Stomach (tissue), 9 donors: ENCODE data around the gene RUFY1. TPM values are rescaled to one million over a fixed set of nuclear protein-coding genes. Genes with fewer than 3 reads are reported as not detected.
"Not testable (repeated sequence)": the region's sequence is repeated elsewhere in the genome, so short reads cannot be mapped to it uniquely, and the experiment has no call there.

Experiments
- DNase-seq, 2 donors: peaks; one replicate each; pipeline versions ENCODE4 v3.0.0 to v3.0.0-alpha.2; 2013 to 2019
- H3K27ac ChIP-seq, 5 donors: fragments of 200-600 bp in 4 of 5; sonication (generic) in 4 of 5; one replicate each; pipeline ENCODE4 v1.5.1; 2013 to 2019; ENCODE audit warnings: mild to moderate bottlenecking in 1 of 5, moderate library complexity in 1 of 5
- H3K27me3 ChIP-seq, 3 donors: fragments of 200-600 bp; sonication (generic); one replicate each; pipeline ENCODE4 v1.5.1; 2017 to 2019; ENCODE audit warnings: mixed run types in 1 of 3
- H3K36me3 ChIP-seq, 4 donors: fragments of 200-600 bp; sonication (generic); 1 replicate in 3 of 4; 2 replicates in 1 of 4; pipeline ENCODE4 v1.5.1; 2016 to 2019
- H3K4me1 ChIP-seq, 4 donors: fragments of 200-600 bp; sonication (generic); one replicate each; pipeline ENCODE4 v1.5.1; 2016 to 2019
- H3K4me3 ChIP-seq, 4 donors: fragments of 200-600 bp; sonication (generic) in 3 of 4; one replicate each; pipeline ENCODE4 v1.5.1; 2016 to 2019; ENCODE audit warnings: mild to moderate bottlenecking in 1 of 4
- H3K9me3 ChIP-seq, 4 donors: fragments of 200-600 bp; sonication (generic); one replicate each; pipeline ENCODE4 v1.5.1; 2016 to 2019
- EP300 ChIP-seq: sonication (generic); formaldehyde crosslinking; IDR thresholded peaks from one replicate; pipeline ENCODE4 v1.6.1; 2017; ENCODE audit warnings: antibody characterized with exemption
- POLR2A ChIP-seq, 4 donors: fragments of 450-650 bp; IDR thresholded peaks; one replicate each; pipeline ENCODE4 v1.6.1; 2016; ENCODE audit warnings: antibody characterized with exemption in 4 of 4, control low read depth in 2 of 4, mild to moderate bottlenecking in 1 of 4, moderate library complexity in 1 of 4
- POLR2AphosphoS5 ChIP-seq, 3 donors: sonication (generic); formaldehyde crosslinking; IDR thresholded peaks; one replicate each; pipeline ENCODE4 v1.6.1; 2016; ENCODE audit warnings: antibody characterized with exemption in 3 of 3
- WGBS, 5 donors: extraction: QIAGEN DNeasy Blood & Tissue Kit in 3 of 5; methylation state at CpG; one replicate each; pipeline versions ENCODE4 v1.1.5 to v1.1.7; 2013 to 2018; 5-methylcytosine and 5-hydroxymethylcytosine counted together
- intact Hi-C: fragments of 100-400 bp; cut with DNase I; formaldehyde crosslinking; loops from one replicate; pipeline ENCODE4 v1.15.1; 2023; ENCODE audit warnings: low total_unique reads
- polyA plus RNA-seq, 3 donors: library from polyadenylated mRNA; stranded (reverse); fragments of 200-250 nt; gene quantifications; one replicate each; pipeline ENCODE4 v1.2.3, GENCODE V29; 2013
- total RNA-seq, 5 donors: library from RNA; depleted of rRNA; stranded (reverse); fragments of >200 nt; gene quantifications; one replicate each; pipeline versions ENCODE4 v1.1.0 to v1.2.3, GENCODE V29; 2014 to 2016
- TF ChIP-seq, protein P1 (sequence below), 7 experiments: fragments of 450-650 bp in 4 of 7; fragments of 200-600 bp in 3 of 7; sonication (generic) in 3 of 7; IDR thresholded peaks; one replicate each; pipeline ENCODE4 v1.5.1; 2016 to 2019; ENCODE audit warnings: antibody characterized with exemption in 7 of 7, control low read depth in 2 of 7, mild to moderate bottlenecking in 1 of 7
- donor health status: healthy with polysubstance abuse.
- donor health status: Bipolar disorder and iron deficiency.
- donor health status: healthy.

Gene RUFY1
- total and polyA plus RNA-seq, 8 donors, result 26.0 to 128 (median 41.8) TPM

DNA sequence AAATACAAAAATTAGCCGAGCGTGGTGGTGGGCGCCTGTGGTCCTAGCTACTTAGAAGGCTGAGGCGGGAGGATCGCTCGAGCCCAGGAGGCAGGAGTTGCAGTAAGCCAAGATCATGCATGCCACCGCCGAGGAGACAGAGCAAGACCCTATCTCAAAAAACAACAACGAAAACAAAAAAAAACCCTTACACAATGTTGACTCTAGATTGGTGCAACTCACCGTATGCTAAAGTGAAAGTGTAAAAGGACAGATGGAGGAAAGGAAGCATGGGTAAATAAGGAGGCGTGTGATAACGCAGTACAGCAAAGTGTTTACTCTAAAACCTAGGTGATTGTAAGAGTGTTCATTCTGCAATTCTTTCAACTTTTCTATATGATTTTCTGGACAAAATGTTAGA lies 15.9 kb upstream of the RUFY1 start:
- no peaks in the 10 kb centered on the region for H3K9me3 ChIP-seq
- H3K27me3 ChIP-seq, result peaks cover 0 to 12% (median 10%) of the 10 kb centered on the region in 3 donors
- peak overlapping the region in 2 of 4 donors; percentile 5 to 22 for H3K4me3 ChIP-seq
- intact Hi-C loops, result no loop called here
- H3K4me1 ChIP-seq, result peaks cover 0 to 19% (median 11%) of the 10 kb centered on the region in 4 donors
- TF ChIP-seq POLR2AphosphoS5 (IDR thresholded peaks at IDR 0.05) (peak in 2 of 3 donors; percentile 13 to 60), POLR2A (IDR thresholded peaks at IDR 0.05) (no peak)
- H3K27ac ChIP-seq, result no peak overlapping the region
- 36 to 67% (median 45%) methylated on average over 12 of the region's 12 CpGs for WGBS, 5 donors
- peak in 1 of 2 donors; percentile 44 for DNase-seq
- no peaks in the 10 kb centered on the region for H3K36me3 ChIP-seq

DNA sequence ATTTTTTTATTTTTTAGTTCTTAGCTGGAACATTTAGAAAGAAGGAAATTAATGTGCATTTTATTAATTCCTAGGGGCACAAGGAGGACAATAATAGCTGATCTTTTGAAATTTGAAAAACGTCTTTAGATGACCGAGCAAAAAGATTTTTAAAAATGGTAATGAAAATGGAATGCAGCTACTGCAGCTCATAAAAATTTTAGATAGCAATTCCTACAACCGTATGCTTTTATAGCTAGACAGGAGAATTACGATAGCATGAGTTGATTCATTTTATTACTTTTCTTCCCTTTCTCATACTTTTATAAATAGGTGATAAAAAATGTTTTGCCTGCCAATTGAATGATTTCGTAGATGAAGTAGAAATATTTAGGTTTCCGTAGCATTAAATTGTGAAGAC lies 13.7 kb upstream of the RUFY1 start:
- no peak for TF ChIP-seq EP300
- TF ChIP-seq, protein P1, sequence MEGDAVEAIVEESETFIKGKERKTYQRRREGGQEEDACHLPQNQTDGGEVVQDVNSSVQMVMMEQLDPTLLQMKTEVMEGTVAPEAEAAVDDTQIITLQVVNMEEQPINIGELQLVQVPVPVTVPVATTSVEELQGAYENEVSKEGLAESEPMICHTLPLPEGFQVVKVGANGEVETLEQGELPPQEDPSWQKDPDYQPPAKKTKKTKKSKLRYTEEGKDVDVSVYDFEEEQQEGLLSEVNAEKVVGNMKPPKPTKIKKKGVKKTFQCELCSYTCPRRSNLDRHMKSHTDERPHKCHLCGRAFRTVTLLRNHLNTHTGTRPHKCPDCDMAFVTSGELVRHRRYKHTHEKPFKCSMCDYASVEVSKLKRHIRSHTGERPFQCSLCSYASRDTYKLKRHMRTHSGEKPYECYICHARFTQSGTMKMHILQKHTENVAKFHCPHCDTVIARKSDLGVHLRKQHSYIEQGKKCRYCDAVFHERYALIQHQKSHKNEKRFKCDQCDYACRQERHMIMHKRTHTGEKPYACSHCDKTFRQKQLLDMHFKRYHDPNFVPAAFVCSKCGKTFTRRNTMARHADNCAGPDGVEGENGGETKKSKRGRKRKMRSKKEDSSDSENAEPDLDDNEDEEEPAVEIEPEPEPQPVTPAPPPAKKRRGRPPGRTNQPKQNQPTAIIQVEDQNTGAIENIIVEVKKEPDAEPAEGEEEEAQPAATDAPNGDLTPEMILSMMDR (IDR thresholded peaks at IDR 0.05), result no peak
- TF ChIP-seq POLR2AphosphoS5 (IDR thresholded peaks at IDR 0.05), result no peak
- no peak for TF ChIP-seq POLR2A (IDR thresholded peaks at IDR 0.05)
- no peak for DNase-seq
- Histone ChIP-seq H3K36me3 (no peaks in the 10 kb centered on the region), H3K9me3 (no peaks in the 10 kb centered on the region), H3K4me3 (no peak overlapping the region), H3K27me3 (no peaks in the 10 kb centered on the region), H3K4me1 (peaks cover 0 to 10% (median 4%) of the 10 kb centered on the region in 4 donors), H3K27ac (no peak overlapping the region)
- intact Hi-C loops, result no loop called here
- WGBS, 5 donors, result 74 to 83% (median 82%) methylated on average over 6 of the region's 6 CpGs

DNA sequence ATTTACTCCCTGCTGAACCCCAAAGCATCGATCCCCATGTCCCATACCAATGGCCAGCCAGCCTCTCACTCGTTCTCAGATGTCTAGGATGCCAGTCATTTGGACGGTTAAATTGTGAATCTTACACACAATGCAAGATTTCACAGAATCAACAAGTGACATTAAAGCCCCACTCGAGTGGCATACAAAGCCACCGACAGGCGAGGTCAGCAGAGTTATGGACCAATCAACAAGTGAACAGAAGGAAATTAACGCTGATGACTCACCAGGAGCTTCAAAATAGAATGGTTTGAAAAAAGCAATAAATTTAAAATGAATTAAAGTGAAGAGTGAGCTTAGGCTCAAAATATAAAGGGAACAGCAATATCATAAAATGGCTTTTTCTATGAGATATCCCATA lies 8.2 kb upstream of the RUFY1 start:
- intact Hi-C loops, result no loop called here
- H3K27ac ChIP-seq, result no peak overlapping the region

DNA sequence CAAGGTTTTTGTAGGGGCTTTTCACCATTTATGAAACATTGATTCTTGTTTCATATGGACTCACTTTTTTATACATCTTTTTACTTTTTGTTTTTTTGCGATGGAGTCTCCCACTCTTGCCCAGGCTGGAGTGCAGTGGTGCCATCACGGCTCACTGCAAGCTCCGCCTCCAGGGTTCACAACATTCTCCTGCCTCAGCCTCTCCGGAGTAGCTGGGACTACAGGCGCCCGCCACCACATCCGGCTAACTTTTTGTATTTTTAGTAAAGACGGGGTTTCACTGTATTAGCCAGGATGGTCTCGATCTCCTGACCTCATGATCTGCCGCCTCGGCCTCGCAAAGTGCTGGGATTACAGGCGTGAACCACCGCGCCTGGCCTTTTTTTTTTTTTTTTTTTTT lies 7.1 kb upstream of the RUFY1 start:
- intact Hi-C loops, DNase-seq, H3K27ac ChIP-seq, H3K27me3 ChIP-seq, H3K4me1 ChIP-seq, H3K9me3 ChIP-seq, H3K4me3 ChIP-seq, H3K36me3 ChIP-seq: not testable (repeated sequence)
- WGBS, 5 donors, result 89 to 94% (median 92%) methylated on average over 13 to 15 of the region's 15 CpGs

More for the DNA sequence above, 8.2 kb upstream of the RUFY1 start:
- Histone ChIP-seq H3K4me1 (no peaks in the 10 kb centered on the region), H3K27me3 (no peaks in the 10 kb centered on the region), H3K9me3 (no peaks in the 10 kb centered on the region), H3K36me3 (no peaks in the 10 kb centered on the region), H3K4me3 (no peak overlapping the region)
- WGBS, 5 donors, result 83 to 88% (median 85%) methylated on average over 7 of the region's 7 CpGs
- TF ChIP-seq, protein P1 (IDR thresholded peaks at IDR 0.05), result no peak
- no peak for TF ChIP-seq POLR2A (IDR thresholded peaks at IDR 0.05)
- no peak for TF ChIP-seq POLR2AphosphoS5 (IDR thresholded peaks at IDR 0.05)
- no peak for TF ChIP-seq EP300
- no peak for DNase-seq

DNA sequence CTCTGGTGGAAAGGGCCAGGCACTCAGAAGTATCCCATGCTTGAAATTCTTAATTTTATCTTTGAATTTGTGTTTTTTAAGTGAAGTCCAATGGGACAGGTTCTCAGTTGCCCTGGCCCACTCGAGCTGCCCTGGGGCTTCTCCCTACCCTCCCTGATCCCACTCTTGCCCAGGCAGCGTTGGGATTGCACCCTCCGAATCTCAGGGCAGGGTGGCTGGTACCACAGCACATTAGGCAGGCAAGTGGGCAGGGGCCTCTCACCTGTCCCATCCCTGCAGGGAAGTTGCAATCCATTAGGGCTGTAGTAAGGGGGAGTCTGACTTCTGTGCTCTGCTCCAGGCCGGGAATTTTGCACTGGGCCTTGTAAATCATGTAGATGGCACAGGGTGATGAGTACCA lies 2.7 kb downstream of the RUFY1 start:
- intact Hi-C loops, result no loop called here
- H3K36me3 ChIP-seq, result no peaks in the 10 kb centered on the region
- H3K4me1 ChIP-seq, result peaks cover 20 to 48% (median 28%) of the 10 kb centered on the region in 4 donors
- no peaks in the 10 kb centered on the region for H3K9me3 ChIP-seq
- H3K4me3 ChIP-seq, result no peak overlapping the region
- no peak for TF ChIP-seq POLR2A (IDR thresholded peaks at IDR 0.05)
- TF ChIP-seq, protein P1 (IDR thresholded peaks at IDR 0.05), result no peak
- TF ChIP-seq EP300, result no peak
- no peak for TF ChIP-seq POLR2AphosphoS5 (IDR thresholded peaks at IDR 0.05)
- 86 to 98% (median 89%) methylated on average over 4 of the region's 4 CpGs for WGBS, 5 donors
- DNase-seq, result no peak
- no peaks in the 10 kb centered on the region for H3K27me3 ChIP-seq
- no peak overlapping the region for H3K27ac ChIP-seq
